Neural cell (in vitro differentiated cells): ENCODE data around the gene FGF10. TPM values are rescaled to one million over a fixed set of nuclear protein-coding genes. Genes with fewer than 3 reads are reported as not detected.

Experiments
- H2AFZ ChIP-seq: fragments of 200-600, 300-800 bp; sonication (generic), shearing (Covaris generic); 2 replicates; pipeline ENCODE4 v1.6.0; 2014; ENCODE audit warnings: low read depth, mild to moderate bottlenecking, antibody characterized with exemption, low read length, moderate library complexity
- H3F3A ChIP-seq: fragments of 200-600 bp; shearing (Covaris generic); 2 replicates; pipeline ENCODE4 v1.6.1; 2016; ENCODE audit warnings: mild to moderate bottlenecking, moderate library complexity, mixed read lengths, antibody characterized with exemption, low read length; ENCODE audit not compliant: insufficient read depth, poor library complexity, severe bottlenecking
- H3K27ac ChIP-seq: fragments of 200-600, 300-800 bp; sonication (generic), shearing (Covaris generic); 2 replicates; pipeline ENCODE4 v1.5.1; 2014; ENCODE audit warnings: mild to moderate bottlenecking, low read length, moderate library complexity
- H3K27me3 ChIP-seq: fragments of 300-800, 200-600 bp; sonication (generic), shearing (Covaris generic); 2 replicates; pipeline ENCODE4 v1.6.0; 2014; ENCODE audit warnings: mild to moderate bottlenecking, low read depth, low read length, moderate library complexity; ENCODE audit not compliant: insufficient read depth
- H3K36me3 ChIP-seq: fragments of 300-800, 200-600 bp; sonication (generic), shearing (Covaris generic); 2 replicates; pipeline ENCODE4 v1.5.1; 2014; ENCODE audit warnings: mild to moderate bottlenecking, antibody characterized with exemption, low read length, moderate library complexity; ENCODE audit not compliant: insufficient read depth
- H3K4me2 ChIP-seq: fragments of 300-800, 200-600 bp; sonication (generic), shearing (Covaris generic); 2 replicates; pipeline ENCODE4 v1.6.0; 2014; ENCODE audit warnings: mild to moderate bottlenecking, low read length
- H3K4me3 ChIP-seq: fragments of 300-800, 200-600 bp; sonication (generic), shearing (Covaris generic); 2 replicates; pipeline ENCODE4 v1.5.1; 2014; ENCODE audit warnings: mild to moderate bottlenecking, low read length, moderate library complexity
- H3K79me2 ChIP-seq: fragments of 200-600 bp; shearing (Covaris generic); replicated peaks from 2 replicates; pipeline ENCODE4 v1.6.0; 2014; ENCODE audit warnings: mild to moderate bottlenecking, low read length, moderate library complexity; ENCODE audit not compliant: insufficient read depth
- H3K9ac ChIP-seq: fragments of 300-800, 200-600 bp; sonication (generic), shearing (Covaris generic); 2 replicates; pipeline ENCODE4 v1.6.1; 2016; ENCODE audit warnings: mild to moderate bottlenecking, low read length, mixed read lengths
- H3K9me2 ChIP-seq: fragments of 200-600 bp; shearing (Covaris generic); 2 replicates; pipeline ENCODE4 v1.6.1; 2016; ENCODE audit warnings: mild to moderate bottlenecking, low read length, mixed read lengths; ENCODE audit not compliant: insufficient read depth
- H3K9me3 ChIP-seq: fragments of 200-600, 300-800 bp; sonication (generic), shearing (Covaris generic); 2 replicates; pipeline ENCODE4 v1.6.1; 2016; ENCODE audit warnings: mild to moderate bottlenecking, mixed run types, low read length, moderate library complexity, mixed read lengths
- H4K20me1 ChIP-seq: fragments of 200-600 bp; shearing (Covaris generic); 2 replicates; pipeline ENCODE4 v1.6.1; 2016; ENCODE audit warnings: mild to moderate bottlenecking, mixed run types; ENCODE audit not compliant: insufficient read depth
- CTCF ChIP-seq: fragments of 450-650 bp; IDR thresholded peaks from 2 replicates; pipeline ENCODE4 v1.5.1; 2014; ENCODE audit warnings: antibody characterized with exemption, mild to moderate bottlenecking, moderate library complexity; ENCODE audit not compliant: poor library complexity, severe bottlenecking
- EP300 ChIP-seq: fragments of 450-650 bp; conservative IDR thresholded peaks from 2 replicates; pipeline ENCODE4 v1.6.1; 2014; ENCODE audit warnings: antibody characterized with exemption, mild to moderate bottlenecking, moderate library complexity; ENCODE audit not compliant: poor library complexity, severe bottlenecking
- EZH2 ChIP-seq: fragments of 200-600, 300-800 bp; shearing (Covaris generic), sonication (generic); IDR thresholded peaks from 2 replicates; pipeline ENCODE4 v1.6.1; 2014; ENCODE audit warnings: antibody characterized with exemption, low read length, borderline replicate concordance, mild to moderate bottlenecking; ENCODE audit not compliant: insufficient read depth, poor library complexity, severe bottlenecking
- MXI1 ChIP-seq: fragments of 450-650 bp; conservative IDR thresholded peaks from 2 replicates; pipeline ENCODE4 v1.6.1; 2014; ENCODE audit warnings: antibody characterized with exemption, mild to moderate bottlenecking; ENCODE audit not compliant: poor library complexity, severe bottlenecking
- POLR2AphosphoS5 ChIP-seq: IDR thresholded peaks from 2 replicates; pipeline ENCODE4 v1.6.1; 2012
- RAD21 ChIP-seq: fragments of 450-650 bp; conservative IDR thresholded peaks from 2 replicates; pipeline ENCODE4 v1.6.1; 2014; ENCODE audit warnings: antibody characterized with exemption, mild to moderate bottlenecking, moderate library complexity
- REST ChIP-seq: IDR thresholded peaks from 2 replicates; pipeline ENCODE4 v1.6.1; 2012; ENCODE audit warnings: borderline replicate concordance
- SMC3 ChIP-seq: fragments of 450-650 bp; conservative IDR thresholded peaks from 2 replicates; pipeline ENCODE4 v1.6.1; 2014; ENCODE audit warnings: antibody characterized with exemption, mild to moderate bottlenecking, moderate library complexity; ENCODE audit not compliant: poor library complexity
- TAF1 ChIP-seq: IDR thresholded peaks from 2 replicates; pipeline ENCODE4 v1.6.1; 2012; ENCODE audit warnings: low read depth
- polyA plus RNA-seq: library from polyadenylated mRNA; depleted of rRNA; stranded (reverse); fragments of >200 nt; gene quantifications from 2 replicates; pipeline ENCODE4 v1.2.3, GENCODE V29; 2014

FGF10 gene
- polyA plus RNA-seq, 1 donor from 2014 or later = not detected

GRCh38 chr5:44356231-44356630 lies 33.0 kb downstream of the FGF10 start:
- Histone ChIP-seq H3F3A (no peaks in the 10 kb centered on the region), H3K9me2 (no peaks in the 10 kb centered on the region), H3K27me3 (no peaks in the 10 kb centered on the region), H3K27ac (no peak overlapping the region), H3K4me2 (no peak overlapping the region), H3K4me3 (no peak overlapping the region), H2AFZ (no peak overlapping the region), H3K79me2 (no peaks in the 10 kb centered on the region), H3K36me3 (no peaks in the 10 kb centered on the region), H3K9me3 (no peaks in the 10 kb centered on the region), H3K9ac (no peak overlapping the region), H4K20me1 (no peaks in the 10 kb centered on the region)
- TF ChIP-seq CTCF (no peak), EZH2 (no peak), EP300 (no peak), TAF1 (no peak), RAD21 (no peak), SMC3 (no peak), MXI1 (no peak), REST (no peak), POLR2AphosphoS5 (no peak)

- no peak overlapping the region for H3K4me3 ChIP-seq
- H3K27me3 ChIP-seq = no peaks in the 10 kb centered on the region
- TF ChIP-seq MXI1 (no peak), CTCF (no peak), EZH2 (no peak), REST (no peak), SMC3 (no peak), TAF1 (no peak), POLR2AphosphoS5 (no peak), EP300 (no peak), RAD21 (no peak)
- no peaks in the 10 kb centered on the region for H3K9me2 ChIP-seq
- no peak overlapping the region for H2AFZ ChIP-seq
- no peaks in the 10 kb centered on the region for H3K79me2 ChIP-seq
- H3K4me2 ChIP-seq = no peak overlapping the region
- H3F3A ChIP-seq = no peaks in the 10 kb centered on the region
- no peak overlapping the region for H3K27ac ChIP-seq
- no peaks in the 10 kb centered on the region for H4K20me1 ChIP-seq
- no peaks in the 10 kb centered on the region for H3K9me3 ChIP-seq
- no peaks in the 10 kb centered on the region for H3K36me3 ChIP-seq
- H3K9ac ChIP-seq = no peak overlapping the region
Measured at GRCh38 chr5:44345871-44346270, 43.3 kb downstream of the FGF10 start.
